GM12878 (cell line): ENCODE measurements around the gene ADSS1. TPM values are rescaled to one million over a fixed set of nuclear protein-coding genes. Genes with fewer than 3 reads are reported as not detected.

Source experiments
- ATAC-seq: fragments of 200-7000 bp; cut with Tn5 transposase; 3 replicates; pipeline ENCODE4 v1.9.1; 2020; ENCODE audit warnings: mild to moderate bottlenecking, moderate library complexity
- BruUV-seq: library from RNA; stranded (reverse); fragments of 400-500 nt; replicated peaks from 2 replicates; lab custom pipeline; 2021; lab: Mats Ljungman, UMichigan
- CTCF ChIA-PET: fragments of 300-600 bp; sonication (Branson Sonifier 250); formaldehyde crosslinking; extraction: SDS; loops from one replicate; lab custom pipeline; 2021; ENCODE audit warnings: inconsistent platforms; lab: Yijun Ruan, JAX
- POLR2A ChIA-PET: fragments of 350-600 bp; formaldehyde crosslinking; extraction: SDS; loops from one replicate; lab custom pipeline; 2021; ENCODE audit warnings: inconsistent platforms; lab: Charles Lee
- RAD21 ChIA-PET: fragments of 300-600 bp; sonication (Branson Sonifier 250); formaldehyde crosslinking; loops from one replicate; lab custom pipeline; 2023; ENCODE audit warnings: antibody characterized with exemption; ENCODE audit not compliant: unreplicated experiment; lab: Charles Lee
- SMC1A ChIA-PET: fragments of 300-600 bp; sonication (Branson Sonifier 250); formaldehyde crosslinking; loops from one replicate; lab custom pipeline; 2023; ENCODE audit not compliant: unreplicated experiment, uncharacterized antibody; lab: Charles Lee
- DNase-seq: peaks from one replicate; pipeline ENCODE4 v3.0.0-alpha.2; 2011; ENCODE audit warnings: low read depth, low spot score
- FAIRE-seq: peaks from 3 replicates; lab custom pipeline; 2011; peaks lifted over from hg19 to GRCh38; lab: Jason Lieb, UNC
- H2AFZ ChIP-seq: 2 replicates; pipeline ENCODE4 v1.6.0; 2011; ENCODE audit warnings: low read depth, low read length, control low read depth; ENCODE audit not compliant: control insufficient read depth
- H3K27ac ChIP-seq: 2 replicates; pipeline ENCODE4 v1.5.1; 2011; ENCODE audit warnings: control low read depth; ENCODE audit not compliant: control insufficient read depth, insufficient read depth
- H3K27me3 ChIP-seq, 2 experiments: replicated peaks in 1 of 2; 2 replicates each; pipeline versions ENCODE4 v1.6.0 to v1.6.1; 2011; ENCODE audit warnings: low read length in 1 of 2; ENCODE audit not compliant: control insufficient read depth in 2 of 2, insufficient read depth in 2 of 2
- H3K36me3 ChIP-seq, 2 experiments: 2 replicates each; pipeline ENCODE4 v1.5.1; 2011; ENCODE audit warnings: low read length in 1 of 2; ENCODE audit not compliant: control insufficient read depth in 2 of 2, insufficient read depth in 2 of 2
- H3K4me1 ChIP-seq: 2 replicates; pipeline ENCODE4 v1.6.1; 2011; ENCODE audit warnings: mild to moderate bottlenecking, low read length, moderate library complexity, mixed read lengths; ENCODE audit not compliant: control insufficient read depth, insufficient read depth
- H3K4me2 ChIP-seq: 2 replicates; pipeline ENCODE4 v1.6.0; 2011; ENCODE audit warnings: control low read depth; ENCODE audit not compliant: control insufficient read depth, insufficient read depth
- H3K4me3 ChIP-seq: fragments of 200-600 bp; sonication (generic); 2 replicates; pipeline ENCODE4 v1.5.1; 2016
- H3K79me2 ChIP-seq: 2 replicates; pipeline ENCODE4 v1.6.0; 2011; ENCODE audit warnings: low read length; ENCODE audit not compliant: control insufficient read depth, insufficient read depth
- H3K9ac ChIP-seq: 2 replicates; pipeline ENCODE4 v1.8.0; 2011; ENCODE audit warnings: low read length, control low read depth, mixed read lengths; ENCODE audit not compliant: control insufficient read depth, insufficient read depth
- H3K9me3 ChIP-seq: replicated peaks from 3 replicates; pipeline ENCODE4 v1.5.1; 2011; ENCODE audit warnings: mild to moderate bottlenecking, low read length; ENCODE audit not compliant: control insufficient read depth, insufficient read depth
- H4K20me1 ChIP-seq: 2 replicates; pipeline ENCODE4 v1.6.0; 2011; ENCODE audit not compliant: control insufficient read depth, insufficient read depth
- BACH1 ChIP-seq: fragments of 450-650 bp; IDR thresholded peaks from 2 replicates; pipeline ENCODE4 v1.6.1; 2017; ENCODE audit warnings: mild to moderate bottlenecking, borderline replicate concordance
- BHLHE40 ChIP-seq, 2 experiments: fragments of 450-650 bp in 1 of 2; IDR thresholded peaks; 2 replicates each; pipeline ENCODE4 v1.6.1; 2011 to 2017; ENCODE audit warnings: low read depth in 2 of 2, borderline replicate concordance in 1 of 2, improper control_type of control experiment in 1 of 2, low read length in 1 of 2, mild to moderate bottlenecking in 1 of 2
- EGR1 ChIP-seq, 2 experiments: IDR thresholded peaks; 1 replicate in 1 of 2; 2 replicates in 1 of 2; pipeline ENCODE4 v1.6.1; 2011 to 2012; ENCODE audit warnings: low read depth in 2 of 2, low read length in 2 of 2, borderline replicate concordance in 1 of 2, mild to moderate bottlenecking in 1 of 2, moderate library complexity in 1 of 2
- GATAD2B ChIP-seq: fragments of 450-650 bp; conservative IDR thresholded peaks from 2 replicates; pipeline ENCODE4 v1.6.1; 2017; ENCODE audit warnings: low read depth, mild to moderate bottlenecking, moderate library complexity
- HDAC2 ChIP-seq: fragments of 200-600 bp; sonication (generic); IDR thresholded peaks from 2 replicates; pipeline ENCODE4 v1.6.1; 2017
- IRF5 ChIP-seq: fragments of 450-650 bp; IDR thresholded peaks from 2 replicates; pipeline ENCODE4 v1.6.1; 2017; ENCODE audit warnings: borderline replicate concordance
- NR2F1 ChIP-seq: fragments of 450-650 bp; conservative IDR thresholded peaks from 2 replicates; pipeline ENCODE4 v1.6.1; 2017; ENCODE audit warnings: mild to moderate bottlenecking
- POLR2A ChIP-seq: IDR thresholded peaks from 2 replicates; pipeline ENCODE4 v1.6.1; 2011; ENCODE audit warnings: low read depth, mild to moderate bottlenecking, low read length
- RFX5 ChIP-seq: IDR thresholded peaks from 2 replicates; pipeline ENCODE4 v1.6.1; 2011; ENCODE audit warnings: low read depth, low read length, improper control_type of control experiment
- WGBS: methylation state at CpG from one replicate; pipeline ENCODE4 v1.1.6; 2016; ENCODE audit warnings: low lambda C conversion rate; ENCODE audit not compliant: insufficient replicate concordance, insufficient coverage; ENCODE audit errors: missing lambda C conversion rate; 5-methylcytosine and 5-hydroxymethylcytosine counted together
- in situ Hi-C: fragments of 300-500 bp; cut with MboI; formaldehyde crosslinking; loops from 9 replicates; pipeline ENCODE4 v1.14.3; 2018; ENCODE audit warnings: mixed read lengths
- intact Hi-C: fragments of 100-400 bp; cut with micrococcal nuclease; formaldehyde crosslinking; loops from one replicate; pipeline ENCODE4 v1.14.2; 2022; ENCODE audit not compliant: unreplicated experiment
- polyA plus RNA-seq, 11 experiments: library from polyadenylated mRNA; depleted of rRNA in 4 of 11; unstranded in 6 of 11; stranded (reverse) in 5 of 11; fragments of >200 nt; fragmentation: Nextera tagmentation in 4 of 11; fragmentation: Illumina TruSeq in 1 of 11; extraction: Ambion mirVana in 4 of 11; extraction: Trizol in 1 of 11; gene quantifications; 1 replicate in 1 of 11; 2 replicates in 10 of 11; pipeline versions ENCODE4 v1.2.1 to v1.2.3, GENCODE V29; 2011 to 2016; ENCODE audit warnings: inconsistent platforms in 2 of 11, missing spikeins in 2 of 11, low read depth in 1 of 11
- total RNA-seq, 4 experiments: library from RNA; depleted of rRNA in 3 of 4; stranded (reverse); fragments of >200 nt in 3 of 4; fragmentation: Illumina TruSeq in 1 of 4; extraction: Trizol in 1 of 4; gene quantifications; 2 replicates each; pipeline versions ENCODE4 v1.2.1 to v1.2.3, GENCODE V29; 2013 to 2021
- TF ChIP-seq, protein P1 (sequence below): IDR thresholded peaks from 2 replicates; pipeline ENCODE4 v1.6.1; 2011; ENCODE audit warnings: borderline replicate concordance, low read depth, mild to moderate bottlenecking, moderate library complexity, low read length; ENCODE audit not compliant: insufficient read depth, poor library complexity, severe bottlenecking

Gene ADSS1
- total and polyA plus RNA-seq, 10 of the 15 experiments (the other 5 are each of a cell fraction or from before 2014, with no cell fraction given) = 0.11 to 0.45 (median 0.28) TPM; not detected in 5

DNA sequence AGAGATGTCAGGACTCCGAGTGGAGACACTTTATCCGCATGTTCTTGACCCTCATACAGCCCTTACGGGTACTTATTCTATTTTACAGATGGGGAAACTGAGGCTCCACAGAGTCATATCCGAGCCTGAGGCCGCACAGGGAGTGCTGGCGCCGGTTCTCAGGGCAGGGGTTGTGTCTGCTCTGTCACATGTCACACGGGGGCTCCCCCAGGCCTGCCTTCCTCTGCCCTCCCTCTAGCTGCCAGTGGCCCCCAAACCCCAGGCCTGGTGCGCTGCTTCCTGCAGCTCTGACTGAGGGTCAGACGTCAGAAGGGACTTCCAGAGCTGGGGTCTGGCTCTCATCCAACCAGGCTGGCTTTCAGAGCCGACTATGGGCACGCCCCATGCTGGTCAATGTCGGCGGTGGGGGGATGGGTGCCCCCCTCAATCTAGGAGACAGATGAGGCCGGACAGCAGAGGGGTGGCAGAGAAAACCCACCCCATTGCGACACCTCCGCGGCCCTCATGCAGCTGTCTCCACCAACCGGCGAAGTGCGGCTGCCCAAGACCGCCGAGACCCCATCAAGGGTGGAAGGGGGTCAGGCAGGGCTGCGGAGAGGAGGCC, 35.4 kb upstream of the ADSS1 start:
- ATAC-seq (peak; percentile 39), DNase-seq (no peak), FAIRE-seq (no peak)
- Histone ChIP-seq H3K27ac (no peak overlapping the region), H2AFZ (peak overlapping the region; percentile 65), H3K4me1 (peaks cover 13% of the 10 kb centered on the region), H3K36me3 (no peaks in the 10 kb centered on the region), H3K9me3 (no peaks in the 10 kb centered on the region), H3K4me2 (peak overlapping the region; percentile 55; the same call in 1 of the 2 replicates), H3K9ac (no peak overlapping the region), H3K27me3 (no peaks in the 10 kb centered on the region), H4K20me1 (no peaks in the 10 kb centered on the region; the same call in 1 of the 2 replicates), H3K79me2 (peaks cover 27% of the 10 kb centered on the region), H3K4me3 (no peak overlapping the region)
- RAD21 ChIA-PET = interaction anchor here (0.7 to 1.1 kb wide), 2 partner anchors 11 to 31 kb away, joined by 3 read pairs; no protein-coding TSS in a partner anchor
- POLR2A ChIA-PET = interaction anchor here (0.5 to 1.7 kb wide), 2 partner anchors 10 to 1060 kb away, joined by 3 to 5 read pairs; partner anchors contain the start of gene KLC1
- TF ChIP-seq GATAD2B (0 out of 2 replicates have a peak, but pooled peaks have one; percentile 53), HDAC2 (no peak)
- 57% methylated on average over 24 of the region's 24 CpGs for WGBS
- SMC1A ChIA-PET = no interaction called here
- BruUV-seq = no TSS peak
- in situ Hi-C loops (no loop called here), intact Hi-C loops (no loop called here)
- CTCF ChIA-PET = interaction anchor here (1.3 kb wide), 1 partner anchor 11 kb away, joined by 3 read pairs; no protein-coding TSS in a partner anchor

GRCh38 chr14:104689109-104689880, 34.7 kb upstream of the ADSS1 start, which contains the start of gene INF2:
Gene INF2 (plus strand): TSS chr14:104689618. CDS start chr14:104701366, 11,748 bp downstream.
- WGBS = 1% methylated on average over 26 of the region's 76 CpGs
- DNase-seq = no peak
- no peak for TF ChIP-seq RFX5
- peak in 1 of 2 experiments; percentile 20; a peak in 1 of 4 replicates for TF ChIP-seq BHLHE40 (IDR thresholded peaks at IDR 0.05; ENCODE audit: borderline replicate concordance in 1 of 2, low read depth in 2 of 2, low read length in 1 of 2)
- TF ChIP-seq NR2F1 = no peak
- no peak for TF ChIP-seq IRF5
- TF ChIP-seq, protein P1, sequence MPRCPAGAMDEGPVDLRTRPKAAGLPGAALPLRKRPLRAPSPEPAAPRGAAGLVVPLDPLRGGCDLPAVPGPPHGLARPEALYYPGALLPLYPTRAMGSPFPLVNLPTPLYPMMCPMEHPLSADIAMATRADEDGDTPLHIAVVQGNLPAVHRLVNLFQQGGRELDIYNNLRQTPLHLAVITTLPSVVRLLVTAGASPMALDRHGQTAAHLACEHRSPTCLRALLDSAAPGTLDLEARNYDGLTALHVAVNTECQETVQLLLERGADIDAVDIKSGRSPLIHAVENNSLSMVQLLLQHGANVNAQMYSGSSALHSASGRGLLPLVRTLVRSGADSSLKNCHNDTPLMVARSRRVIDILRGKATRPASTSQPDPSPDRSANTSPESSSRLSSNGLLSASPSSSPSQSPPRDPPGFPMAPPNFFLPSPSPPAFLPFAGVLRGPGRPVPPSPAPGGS = no peak
- TF ChIP-seq EGR1 (IDR thresholded peaks at IDR 0.05; ENCODE audit: borderline replicate concordance in 1 of 2, low read depth in 2 of 2, low read length in 2 of 2) = peak in 1 of 2 experiments; percentile 44; a peak in 1 of 3 replicates
- TF ChIP-seq POLR2A = peak; percentile 59; the same call in 1 of the 2 replicates
- TF ChIP-seq BACH1 = peak; percentile 49; the same call in 1 of the 2 replicates

More at GRCh38 chr14:104689109-104689880, 34.7 kb upstream of the ADSS1 start, which contains the start of gene INF2:
- peak within 1 kb of the TSS; percentile 83 for H3K4me3 ChIP-seq
- intact Hi-C loops (no loop called here), in situ Hi-C loops (no loop called here)
- peak within 1 kb of the TSS; percentile 74 for H3K9ac ChIP-seq
- H3K79me2 ChIP-seq = peaks cover 30% of the 10 kb centered on the region
- H3K4me2 ChIP-seq = peak within 1 kb of the TSS; percentile 88
- peak within 1 kb of the TSS; percentile 61 for H3K27ac ChIP-seq
- H3K27me3 ChIP-seq = no peaks in the 10 kb centered on the region
- no peaks in the 10 kb centered on the region for H3K36me3 ChIP-seq
- peak; percentile 80 for ATAC-seq
- peaks cover 14% of the 10 kb centered on the region for H3K4me1 ChIP-seq
- no peaks in the 10 kb centered on the region; the same call in 1 of the 2 replicates for H4K20me1 ChIP-seq
- ChIA-PET POLR2A (interaction anchor here (1.7 kb wide), 1 partner anchor 11 kb away, joined by 5 read pairs; no protein-coding TSS in a partner anchor), CTCF (interaction anchor here (0.9 to 2.0 kb wide), 3 partner anchors 8 to 15 kb away, joined by 3 to 7 read pairs (median 3); no protein-coding TSS in a partner anchor), RAD21 (interaction anchor here (0.7 to 1.6 kb wide), 3 partner anchors 8 to 32 kb away, joined by 3 to 5 read pairs (median 3); no protein-coding TSS in a partner anchor), SMC1A (interaction anchor here (0.6 kb wide), 1 partner anchor 26 kb away, joined by 3 read pairs; no protein-coding TSS in a partner anchor)
- FAIRE-seq = no peak
- peak within 1 kb of the TSS; percentile 75 for H2AFZ ChIP-seq
- BruUV-seq = no TSS peak
- H3K9me3 ChIP-seq = no peaks in the 10 kb centered on the region
